RWPE1 (cell line): Measurements from ENCODE around the gene HIPK1.
"Not testable (repeated sequence)": the region's sequence is repeated elsewhere in the genome, so short reads cannot be mapped to it uniquely, and the experiment has no call there.

Source experiments
- CTCF ChIA-PET: fragments of 350-600 bp; sonication (Branson Sonifier 250); formaldehyde crosslinking; extraction: SDS; loops from one replicate; lab custom pipeline; 2021; lab: Yijun Ruan, JAX
- POLR2A ChIA-PET: fragments of 400-600 bp; formaldehyde crosslinking; extraction: SDS; loops from one replicate; lab custom pipeline; 2020; ENCODE audit warnings: antibody characterized with exemption; ENCODE audit not compliant: low non-redundant PET; lab: Yijun Ruan, JAX
- DNase-seq: peaks from one replicate; pipeline ENCODE4 v3.0.0; 2012; ENCODE audit warnings: low spot score
- H3K27ac ChIP-seq: fragments of 450-650 bp; 2 replicates; pipeline ENCODE4 v1.5.1; 2017
- TF ChIP-seq, protein P1 (sequence below): fragments of 450-650 bp; conservative IDR thresholded peaks from 2 replicates; pipeline ENCODE4 v1.5.1; 2017; ENCODE audit warnings: low read depth, mild to moderate bottlenecking

The HIPK1 gene

DNA sequence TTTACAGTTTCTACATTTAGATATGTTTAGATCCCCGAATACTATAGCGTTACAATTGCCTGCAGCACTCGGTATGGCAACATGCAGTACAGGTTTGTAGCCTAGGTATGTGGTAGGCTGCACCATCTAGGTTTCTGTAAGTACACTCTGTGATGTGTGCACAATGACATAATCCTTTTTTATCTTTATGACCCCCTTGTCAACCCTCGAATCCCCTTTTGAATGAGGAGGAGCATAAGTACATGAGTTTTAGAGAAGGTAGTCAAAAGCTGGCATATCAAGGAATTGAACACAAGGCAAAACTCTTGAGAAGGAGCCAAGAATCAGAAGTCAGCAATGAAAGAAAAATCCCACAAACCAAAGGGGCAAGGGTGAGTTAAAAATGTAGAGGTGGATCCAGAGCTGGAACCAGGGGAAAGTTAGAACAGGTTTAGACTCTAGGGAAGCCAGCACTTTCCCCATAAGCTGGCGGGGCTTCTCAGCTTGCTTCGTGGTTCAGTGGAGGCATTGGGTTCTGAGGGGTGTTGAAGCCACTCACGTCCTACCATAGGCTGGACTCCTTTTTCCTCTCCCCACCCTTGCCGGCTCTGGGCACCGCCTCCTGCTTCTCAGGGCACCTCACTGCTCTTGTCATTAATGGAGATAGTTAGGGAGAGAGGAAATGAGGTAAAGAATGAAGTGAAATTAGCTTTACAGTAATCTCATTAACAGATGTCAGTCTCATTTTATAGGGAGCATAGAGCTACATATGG lies 81.5 kb downstream of the HIPK1 start:
- ChIA-PET POLR2A (no interaction called here), CTCF (interaction anchor here (0.6 to 2.0 kb wide), 3 partner anchors 20 to 273 kb away, joined by 3 to 7 read pairs (median 4); no protein-coding TSS in a partner anchor)
- no peak overlapping the region for H3K27ac ChIP-seq
- TF ChIP-seq, protein P1, sequence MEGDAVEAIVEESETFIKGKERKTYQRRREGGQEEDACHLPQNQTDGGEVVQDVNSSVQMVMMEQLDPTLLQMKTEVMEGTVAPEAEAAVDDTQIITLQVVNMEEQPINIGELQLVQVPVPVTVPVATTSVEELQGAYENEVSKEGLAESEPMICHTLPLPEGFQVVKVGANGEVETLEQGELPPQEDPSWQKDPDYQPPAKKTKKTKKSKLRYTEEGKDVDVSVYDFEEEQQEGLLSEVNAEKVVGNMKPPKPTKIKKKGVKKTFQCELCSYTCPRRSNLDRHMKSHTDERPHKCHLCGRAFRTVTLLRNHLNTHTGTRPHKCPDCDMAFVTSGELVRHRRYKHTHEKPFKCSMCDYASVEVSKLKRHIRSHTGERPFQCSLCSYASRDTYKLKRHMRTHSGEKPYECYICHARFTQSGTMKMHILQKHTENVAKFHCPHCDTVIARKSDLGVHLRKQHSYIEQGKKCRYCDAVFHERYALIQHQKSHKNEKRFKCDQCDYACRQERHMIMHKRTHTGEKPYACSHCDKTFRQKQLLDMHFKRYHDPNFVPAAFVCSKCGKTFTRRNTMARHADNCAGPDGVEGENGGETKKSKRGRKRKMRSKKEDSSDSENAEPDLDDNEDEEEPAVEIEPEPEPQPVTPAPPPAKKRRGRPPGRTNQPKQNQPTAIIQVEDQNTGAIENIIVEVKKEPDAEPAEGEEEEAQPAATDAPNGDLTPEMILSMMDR: no peak
- no peak for DNase-seq

DNA sequence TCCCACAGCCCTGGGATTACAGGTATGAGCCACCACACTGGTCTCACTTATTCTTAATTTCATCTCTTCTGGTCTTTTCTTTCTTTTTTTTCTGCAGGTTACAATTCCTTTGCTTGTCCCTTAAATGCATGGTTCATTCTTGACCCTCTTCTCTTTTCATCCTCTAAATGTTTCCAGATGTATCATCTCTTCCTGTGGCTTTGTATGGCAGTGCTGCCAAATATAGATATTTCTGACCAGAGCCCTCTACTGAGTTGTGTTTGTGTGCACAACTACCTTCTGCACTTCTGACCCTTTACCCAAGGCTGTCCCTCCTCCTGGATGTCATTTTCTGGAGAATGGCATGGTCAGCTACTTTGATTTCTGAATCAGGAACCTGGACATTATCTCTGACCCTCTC lies 82.7 kb downstream of the HIPK1 start:
- CTCF ChIA-PET: no interaction called here

DNA sequence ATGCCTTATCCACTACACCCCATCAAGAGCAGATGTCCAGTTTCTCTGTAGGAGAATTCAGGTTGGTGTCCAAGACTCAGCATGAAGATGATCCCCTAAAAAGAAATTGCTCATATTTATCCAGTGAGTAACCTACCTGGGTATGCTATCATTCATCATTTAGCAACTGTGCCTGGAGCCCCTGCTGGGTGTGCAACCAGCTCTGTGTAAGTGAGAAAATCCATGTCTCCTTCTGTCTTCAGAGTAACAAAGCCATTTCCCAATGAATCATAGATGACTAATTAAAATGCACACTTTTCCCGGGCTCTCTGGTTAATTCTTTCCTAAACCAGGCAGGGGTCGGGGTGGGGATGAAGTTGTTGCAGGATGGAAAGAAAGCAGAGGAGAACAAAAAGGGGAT lies 86.0 kb downstream of the HIPK1 start:
- DNase-seq: peak; percentile 74
- TF ChIP-seq, protein P1: no peak
- no peak overlapping the region for H3K27ac ChIP-seq
- ChIA-PET CTCF (interaction anchor here (1.1 kb wide), 1 partner anchor 268 kb away, joined by 3 read pairs; no protein-coding TSS in a partner anchor), POLR2A (interaction anchor here (0.6 kb wide), 1 partner anchor 30 kb away, joined by 4 read pairs; no protein-coding TSS in a partner anchor)

More for the DNA sequence above, 82.7 kb downstream of the HIPK1 start:
- POLR2A ChIA-PET: no interaction called here
- TF ChIP-seq, protein P1: no peak
- DNase-seq: no peak
- no peak overlapping the region for H3K27ac ChIP-seq

DNA sequence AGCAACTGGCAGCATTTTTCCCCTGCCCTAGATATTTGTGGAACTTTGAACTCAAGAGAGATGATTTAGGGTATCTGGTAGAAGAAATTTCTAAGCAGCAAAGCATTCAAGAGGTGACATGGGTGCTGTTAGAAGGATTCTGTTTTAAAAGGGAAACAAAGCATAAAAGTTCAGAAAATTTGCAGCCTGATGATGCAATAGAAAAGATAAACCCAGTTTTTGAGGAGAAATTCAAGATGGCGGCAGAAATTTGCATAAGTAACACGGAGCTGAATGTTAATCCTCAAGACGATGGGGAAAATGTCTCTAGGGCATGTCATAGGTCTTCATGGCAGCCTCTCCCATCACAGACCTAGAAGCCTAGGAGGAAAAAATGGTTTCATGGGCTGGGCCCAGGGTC lies 90.6 kb downstream of the HIPK1 start:
- CTCF ChIA-PET, H3K27ac ChIP-seq, POLR2A ChIA-PET, DNase-seq: not testable (repeated sequence)

DNA sequence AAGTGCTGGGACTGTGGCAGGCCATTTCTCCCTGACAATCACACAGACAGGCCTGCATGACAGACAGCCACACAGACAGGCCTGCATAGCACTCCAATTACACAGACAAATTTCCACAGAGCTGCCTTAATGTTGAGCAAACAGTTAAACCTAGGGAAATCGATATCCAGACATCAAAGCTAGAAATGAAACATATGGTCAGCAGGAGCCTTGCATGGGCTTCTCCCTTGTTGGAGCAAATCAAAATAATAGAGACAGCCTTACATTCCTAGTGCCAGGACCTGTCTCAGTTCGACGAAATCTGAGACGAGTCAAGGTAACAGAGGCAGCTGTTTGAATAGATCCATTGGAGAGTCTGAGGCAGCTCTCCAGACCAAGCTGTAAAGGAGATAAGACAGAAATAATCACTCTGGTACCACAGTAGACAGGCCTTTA lies 92.6 kb downstream of the HIPK1 start:
- TF ChIP-seq, protein P1: no peak
- POLR2A ChIA-PET: no interaction called here
- H3K27ac ChIP-seq: no peak overlapping the region
- DNase-seq: no peak
- CTCF ChIA-PET: no interaction called here

DNA sequence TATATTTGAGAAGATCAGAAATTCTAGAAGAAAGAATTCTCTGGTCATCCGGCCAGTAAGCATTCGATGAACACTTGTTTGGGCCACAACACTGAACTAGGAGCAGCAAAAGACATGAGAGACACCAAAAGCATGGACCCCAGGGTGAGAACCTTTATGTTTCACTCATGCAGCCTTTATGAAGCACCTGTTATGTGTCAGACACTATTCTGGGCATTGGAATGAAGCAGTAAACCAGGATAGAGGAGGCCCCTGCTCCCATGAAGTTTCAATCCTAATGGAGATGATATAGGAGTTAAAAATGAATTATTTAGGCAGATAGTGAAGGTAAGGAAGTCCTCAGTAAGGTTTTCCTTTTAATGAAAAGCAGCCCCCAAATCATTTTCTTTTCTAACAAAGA lies 93.8 kb downstream of the HIPK1 start:
- H3K27ac ChIP-seq: no peak overlapping the region

More for the DNA sequence above, 93.8 kb downstream of the HIPK1 start:
- TF ChIP-seq, protein P1: no peak
- no peak for DNase-seq
- ChIA-PET POLR2A (no interaction called here), CTCF (no interaction called here)
